CD4-positive, alpha-beta T cell treated with Interleukin-6 for 4 hours (primary cell): ENCODE data around the gene TWIST1.

Source experiments
- DNase-seq: peaks from one replicate; pipeline ENCODE4 v3.0.0-alpha.2; 2020; ENCODE audit warnings: mixed read lengths

TWIST1 gene

DNA sequence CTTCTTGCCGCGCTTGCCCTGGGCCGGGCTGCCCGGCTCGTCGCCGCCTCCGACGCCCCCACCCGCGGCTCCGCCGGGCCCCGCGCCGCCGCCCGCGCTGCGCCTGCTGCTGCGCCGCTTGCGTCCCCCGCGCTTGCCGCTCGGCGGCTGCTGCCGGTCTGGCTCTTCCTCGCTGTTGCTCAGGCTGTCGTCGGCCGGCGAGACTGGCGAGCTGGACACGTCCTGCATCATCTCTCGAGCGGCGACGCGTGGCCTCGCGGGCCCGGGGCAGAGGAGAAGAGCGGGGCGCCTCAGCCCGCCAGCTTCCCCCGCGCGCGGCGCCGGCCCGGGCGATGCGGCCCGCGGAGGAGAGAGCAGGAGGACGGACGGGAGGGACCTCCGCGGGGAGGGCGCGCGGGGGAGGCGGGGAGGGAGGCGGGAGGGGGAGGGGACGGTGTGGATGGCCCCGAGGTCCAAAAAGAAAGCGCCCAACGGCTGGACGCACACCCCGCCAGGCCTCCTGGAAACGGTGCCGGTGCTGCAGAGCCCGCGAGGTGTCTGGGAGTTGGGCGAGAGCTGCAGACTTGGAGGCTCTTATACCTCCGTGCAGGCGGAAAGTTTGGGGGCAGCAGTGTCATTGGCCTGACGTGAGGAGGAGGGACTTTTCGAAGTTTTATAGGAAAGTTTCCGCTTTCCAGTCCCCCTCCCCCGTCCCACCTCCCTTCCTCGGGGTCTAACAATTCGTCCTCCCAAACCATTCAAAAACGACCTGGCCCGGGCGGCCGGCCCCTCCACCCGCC, at the start of gene TWIST1:
Gene TWIST1 (minus strand): TSS at position 546 of the 779 bp plus-strand sequence. CDS start 315 bp downstream, at position 231.
- no peak for DNase-seq

GRCh38 chr7:19161671-19162070, 44.2 kb upstream of the TWIST1 start:
- DNase-seq: no peak

DNA sequence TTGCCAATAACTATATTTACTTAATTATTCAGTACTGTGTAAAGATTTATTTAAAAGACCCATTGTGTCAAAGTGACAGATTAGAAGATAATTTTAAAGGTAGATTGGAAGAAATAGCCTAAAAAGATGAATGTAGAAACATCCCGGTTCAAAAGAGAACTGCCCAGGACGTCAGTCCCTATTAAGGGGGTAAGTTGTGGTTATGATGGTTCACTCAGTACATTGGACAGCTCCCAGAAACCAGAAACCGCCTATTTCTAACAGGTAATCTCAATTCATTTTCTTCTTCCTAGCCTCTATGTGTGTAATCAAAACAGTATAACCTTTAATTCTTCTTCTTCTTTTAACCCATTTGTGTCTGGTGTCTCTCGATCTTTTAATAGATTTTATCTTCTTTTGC, 29.3 kb upstream of the TWIST1 start:
- DNase-seq: no peak

DNA sequence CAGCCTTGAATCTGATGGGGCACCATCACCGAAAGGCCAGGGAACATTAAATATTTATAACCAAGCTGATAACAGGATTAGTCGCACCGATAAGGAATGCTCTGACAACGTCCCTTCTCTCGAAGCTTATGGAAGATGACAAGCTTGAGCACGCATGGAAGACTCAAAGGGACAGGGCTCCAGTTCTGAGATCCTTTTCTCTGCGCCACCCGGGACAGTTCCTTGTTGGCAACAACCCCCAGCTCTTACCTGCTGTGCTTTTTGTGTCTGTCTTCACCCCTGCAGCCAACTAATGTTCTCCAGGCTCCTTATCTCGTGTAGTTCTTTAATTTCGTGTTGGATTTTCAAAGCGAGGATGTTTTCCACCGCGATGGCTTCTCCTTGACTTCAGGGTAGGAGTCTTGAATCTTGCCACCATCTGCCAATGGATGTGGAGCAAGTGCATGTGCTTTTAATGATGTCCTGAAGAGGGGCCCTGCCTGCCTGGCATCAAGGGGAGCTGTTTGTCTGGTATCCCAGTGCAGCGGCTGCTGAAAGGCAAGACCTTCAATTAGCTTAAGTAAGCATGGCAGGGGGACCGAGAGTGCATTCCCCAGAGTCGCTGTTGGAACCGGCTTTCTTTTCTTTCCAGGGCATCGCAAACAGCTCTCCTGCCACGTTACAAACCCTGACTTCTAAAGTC, 28.1 kb upstream of the TWIST1 start:
- DNase-seq: no peak

- DNase-seq: no peak
Measured at GRCh38 chr7:19144661-19145433, 27.4 kb upstream of the TWIST1 start, which contains the start of gene FERD3L. Gene FERD3L, minus strand, starts transcription at chr7:19145421. Its CDS starts 59 bp downstream, at chr7:19145362.

- no peak for DNase-seq
Measured at GRCh38 chr7:19143881-19144574, 26.6 kb upstream of the TWIST1 start.

DNA sequence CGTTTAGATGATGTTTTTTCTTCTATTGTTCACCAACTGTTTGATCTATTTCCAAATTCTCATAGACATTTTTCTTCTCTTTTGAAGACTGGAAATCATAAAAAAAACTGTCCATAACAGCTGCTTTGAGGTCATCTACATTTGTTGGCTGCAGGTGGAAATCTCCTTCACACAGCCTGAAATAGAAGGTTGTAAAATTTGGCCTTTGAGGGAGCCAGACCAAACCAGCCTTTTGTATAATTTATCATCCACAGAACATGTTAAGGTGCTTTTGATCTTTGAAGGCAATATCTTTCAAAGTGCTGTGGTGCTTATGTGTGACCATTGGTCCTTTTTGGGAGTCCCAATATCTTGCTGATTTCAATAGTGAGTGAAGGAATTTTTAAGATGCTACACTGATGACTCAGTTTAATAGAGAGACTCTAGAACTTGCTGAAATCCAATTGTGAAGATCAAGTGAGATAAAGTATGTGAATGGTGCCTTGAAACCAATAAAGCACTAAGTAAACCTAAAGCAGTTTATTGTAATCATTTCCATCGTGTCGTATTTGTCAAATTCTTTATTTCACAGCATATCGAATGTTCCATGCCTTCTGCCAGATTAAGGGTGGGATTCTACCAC, 22.4 kb upstream of the TWIST1 start:
- DNase-seq: no peak

DNA sequence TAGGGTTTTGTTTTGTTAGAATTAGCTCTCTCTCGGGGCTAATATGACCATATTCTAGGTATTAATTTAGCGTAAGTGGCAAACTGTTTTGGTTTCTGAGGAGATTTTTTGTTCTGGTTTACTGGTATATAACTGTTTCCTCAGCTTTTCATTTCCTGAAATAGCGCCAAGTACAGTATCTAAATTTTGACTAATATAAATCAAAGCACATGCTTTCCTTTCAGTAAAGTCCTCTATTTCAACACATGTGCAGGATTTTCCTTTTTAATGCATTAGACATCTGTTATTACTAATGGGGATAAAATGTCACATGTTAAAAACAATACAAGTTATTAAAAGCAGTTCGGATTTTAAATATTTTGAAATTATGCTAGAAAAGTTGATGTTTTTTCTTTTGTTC, 16.4 kb upstream of the TWIST1 start:
- no peak for DNase-seq

GRCh38 chr7:19133390-19133789, 16.0 kb upstream of the TWIST1 start:
- DNase-seq: no peak

- DNase-seq: no peak
Measured at GRCh38 chr7:19128856-19129255, 11.4 kb upstream of the TWIST1 start.

GRCh38 chr7:19121977-19122588, 4.6 kb upstream of the TWIST1 start:
- DNase-seq: no peak

DNA sequence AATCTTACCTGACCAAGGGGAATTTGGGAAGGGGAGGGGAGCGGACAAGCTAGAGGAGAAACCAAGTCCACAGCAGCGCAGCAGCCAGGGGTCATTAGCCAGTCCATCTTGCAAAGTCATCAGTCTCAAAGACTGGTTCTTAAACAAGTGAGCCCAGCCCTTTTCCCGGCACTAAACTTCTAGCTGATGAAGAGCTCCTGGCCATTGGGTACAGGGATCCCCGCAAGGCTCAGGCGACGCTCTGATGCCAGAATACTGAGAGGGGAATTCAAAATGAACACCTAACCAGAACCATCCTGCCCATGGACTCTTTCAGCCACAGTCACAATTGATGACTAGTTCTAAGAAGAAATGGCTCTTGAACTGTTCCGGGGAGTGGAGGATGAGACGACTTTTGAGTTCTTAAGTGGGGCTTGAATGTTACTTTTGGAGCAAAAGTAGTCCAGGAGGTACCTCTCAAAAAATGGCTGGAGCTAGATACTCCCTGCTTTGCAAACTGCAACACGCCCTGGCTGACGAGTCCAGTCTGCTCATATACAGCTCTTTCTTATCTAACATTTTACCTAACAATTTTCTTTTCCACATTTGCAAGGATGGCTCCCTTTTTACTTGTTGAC, 2.5 kb upstream of the TWIST1 start:
- DNase-seq: no peak

DNA sequence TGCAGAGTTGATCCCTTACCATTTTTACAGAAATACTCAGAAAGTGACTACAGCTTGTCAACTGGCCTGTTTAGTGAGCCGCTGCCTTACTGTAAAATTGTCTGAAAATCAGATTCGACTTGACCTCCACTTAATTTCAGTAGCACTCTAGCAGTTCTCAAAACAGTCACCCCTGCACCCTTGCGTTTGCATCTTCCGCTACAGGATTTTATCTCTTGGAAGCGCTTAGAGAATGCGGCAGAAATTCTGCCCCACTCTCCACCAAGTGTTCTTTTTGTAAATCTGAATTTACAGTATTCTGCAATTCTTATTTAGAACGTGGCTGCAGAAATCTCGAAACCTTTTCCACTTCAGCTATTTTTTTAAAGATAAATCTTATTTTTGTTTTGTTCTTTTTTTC, 1.9 kb upstream of the TWIST1 start:
- no peak for DNase-seq

- no peak for DNase-seq
Measured at GRCh38 chr7:19118636-19119371, 1.4 kb upstream of the TWIST1 start.

- no peak for DNase-seq
Measured at GRCh38 chr7:19117870-19118608, 603 bp upstream of the TWIST1 start.

- no peak for DNase-seq
Measured at GRCh38 chr7:19116121-19117090, 1.0 kb downstream of the TWIST1 start.

GRCh38 chr7:19114551-19114855, 2.9 kb downstream of the TWIST1 start:
- DNase-seq: no peak

- DNase-seq: no peak
Measured at GRCh38 chr7:19113855-19114550, 3.4 kb downstream of the TWIST1 start.
